Bronchial epithelial cell (primary cell): Measurements from ENCODE around the gene CTDSPL. TPM values are rescaled to one million over a fixed set of nuclear protein-coding genes. Genes with fewer than 3 reads are reported as not detected.

Experiments
- DNase-seq: peaks from one replicate; pipeline ENCODE4 v3.0.0-alpha.2; 2010; ENCODE audit warnings: low read depth
- FAIRE-seq: peaks from 2 replicates; lab custom pipeline; 2011; peaks lifted over from hg19 to GRCh38; lab: Jason Lieb, UNC
- H3K27me3 ChIP-seq: 2 replicates; pipeline ENCODE4 v1.5.1; 2011; ENCODE audit warnings: low read length; ENCODE audit not compliant: control insufficient read depth, insufficient read depth
- H3K36me3 ChIP-seq: 2 replicates; pipeline ENCODE4 v1.5.1; 2011; ENCODE audit warnings: low read length; ENCODE audit not compliant: control insufficient read depth, insufficient read depth
- H3K4me3 ChIP-seq: 2 replicates; pipeline ENCODE4 v1.5.1; 2011; ENCODE audit warnings: mild to moderate bottlenecking, low read depth, low read length, control low read depth
- total RNA-seq: library from RNA; depleted of rRNA; stranded (reverse); fragments of >200 nt; gene quantifications from 2 replicates; pipeline ENCODE4 v1.2.1, GENCODE V29; 2014
- TF ChIP-seq, protein P1 (sequence below): IDR thresholded peaks from 2 replicates; pipeline ENCODE4 v1.5.1; 2011; ENCODE audit warnings: mild to moderate bottlenecking, moderate library complexity, low read length, control low read depth, inconsistent platforms; ENCODE audit not compliant: insufficient read depth, severe bottlenecking

Gene CTDSPL
- total RNA-seq, 1 donor from 2014 or later: 80.6 TPM

DNA sequence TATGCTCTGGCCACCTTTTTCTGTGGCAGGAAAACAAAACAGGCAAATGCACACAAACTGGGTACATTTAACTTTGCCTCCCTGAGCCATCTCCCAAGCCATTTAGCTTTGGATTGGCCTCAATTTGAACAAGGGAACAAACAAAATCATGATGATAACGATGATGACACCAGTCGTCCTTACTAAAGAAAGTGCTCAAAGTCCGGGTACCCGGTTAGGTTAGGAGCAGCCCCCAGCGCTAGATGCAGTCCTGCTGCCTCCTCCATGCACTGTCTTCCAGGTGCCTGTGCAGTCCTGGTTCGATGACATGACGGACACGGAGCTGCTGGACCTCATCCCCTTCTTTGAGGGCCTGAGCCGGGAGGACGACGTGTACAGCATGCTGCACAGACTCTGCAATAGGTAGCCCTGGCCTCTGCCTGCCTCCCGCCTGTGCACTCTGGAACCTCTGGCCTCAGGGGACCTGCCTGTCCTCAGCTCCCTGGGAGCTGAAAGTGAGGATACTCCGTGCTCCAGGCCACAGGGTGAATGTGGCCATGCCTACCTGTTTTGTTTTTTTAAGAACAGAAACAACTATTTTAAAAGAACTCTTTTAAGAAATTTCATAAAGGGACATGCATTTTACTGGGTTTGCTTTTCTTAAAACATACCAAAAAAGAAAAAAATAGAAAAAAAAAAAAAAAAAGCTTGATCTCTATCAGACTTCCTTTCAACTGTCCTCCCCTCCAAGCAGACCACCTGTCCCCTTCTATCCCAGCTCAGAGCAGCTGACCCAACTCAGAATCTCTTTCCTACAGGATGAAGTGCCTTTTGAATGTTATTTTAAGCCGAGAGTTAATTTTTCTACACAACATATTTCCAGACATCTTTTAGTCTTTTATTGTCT, 119.0 kb downstream of the CTDSPL start:
- FAIRE-seq (no peak), DNase-seq (no peak)
- TF ChIP-seq, protein P1, sequence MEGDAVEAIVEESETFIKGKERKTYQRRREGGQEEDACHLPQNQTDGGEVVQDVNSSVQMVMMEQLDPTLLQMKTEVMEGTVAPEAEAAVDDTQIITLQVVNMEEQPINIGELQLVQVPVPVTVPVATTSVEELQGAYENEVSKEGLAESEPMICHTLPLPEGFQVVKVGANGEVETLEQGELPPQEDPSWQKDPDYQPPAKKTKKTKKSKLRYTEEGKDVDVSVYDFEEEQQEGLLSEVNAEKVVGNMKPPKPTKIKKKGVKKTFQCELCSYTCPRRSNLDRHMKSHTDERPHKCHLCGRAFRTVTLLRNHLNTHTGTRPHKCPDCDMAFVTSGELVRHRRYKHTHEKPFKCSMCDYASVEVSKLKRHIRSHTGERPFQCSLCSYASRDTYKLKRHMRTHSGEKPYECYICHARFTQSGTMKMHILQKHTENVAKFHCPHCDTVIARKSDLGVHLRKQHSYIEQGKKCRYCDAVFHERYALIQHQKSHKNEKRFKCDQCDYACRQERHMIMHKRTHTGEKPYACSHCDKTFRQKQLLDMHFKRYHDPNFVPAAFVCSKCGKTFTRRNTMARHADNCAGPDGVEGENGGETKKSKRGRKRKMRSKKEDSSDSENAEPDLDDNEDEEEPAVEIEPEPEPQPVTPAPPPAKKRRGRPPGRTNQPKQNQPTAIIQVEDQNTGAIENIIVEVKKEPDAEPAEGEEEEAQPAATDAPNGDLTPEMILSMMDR: no peak
- H3K27me3 ChIP-seq: no peaks in the 10 kb centered on the region
- no peak overlapping the region for H3K4me3 ChIP-seq
- peaks cover 10% of the 10 kb centered on the region for H3K36me3 ChIP-seq

DNA sequence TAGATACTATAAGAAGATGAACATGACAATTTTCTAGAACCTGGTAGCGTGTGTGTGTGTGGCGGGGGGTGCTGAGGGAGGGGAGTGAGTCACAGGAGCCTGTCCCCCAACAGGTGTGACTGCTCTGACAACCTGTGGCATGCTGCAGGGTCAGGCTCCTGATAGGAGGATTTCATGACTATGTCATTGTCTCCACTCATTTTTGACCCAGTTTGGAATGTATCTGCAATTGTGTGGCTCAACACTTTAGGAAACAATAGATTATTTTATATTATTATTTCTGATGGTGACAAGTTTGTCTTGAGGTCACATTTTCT, 119.6 kb downstream of the CTDSPL start:
- Histone ChIP-seq H3K36me3 (peaks cover 7% of the 10 kb centered on the region), H3K4me3 (no peak overlapping the region), H3K27me3 (no peaks in the 10 kb centered on the region)
- TF ChIP-seq, protein P1: no peak
- FAIRE-seq (no peak), DNase-seq (no peak)

DNA sequence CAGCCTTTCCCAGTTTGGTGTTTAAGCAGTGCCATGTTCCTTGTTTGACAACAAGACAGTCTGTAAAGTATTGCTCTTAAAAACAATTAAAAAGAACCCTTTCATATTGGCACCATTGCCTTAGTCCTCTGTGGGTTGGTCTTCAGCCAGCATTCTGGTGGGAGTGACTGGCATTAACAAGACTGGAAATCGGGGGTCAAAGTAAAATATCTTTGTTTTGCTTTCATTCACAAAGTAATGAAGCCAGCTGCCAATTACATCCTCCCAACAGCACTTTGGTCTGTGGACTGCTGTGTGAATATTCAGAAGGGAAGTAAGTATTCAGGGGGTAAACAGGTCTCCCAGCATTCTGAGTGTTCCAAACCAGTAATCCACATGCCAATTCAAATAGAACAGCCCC, 120.7 kb downstream of the CTDSPL start:
- Histone ChIP-seq H3K36me3 (peaks cover 4% of the 10 kb centered on the region), H3K27me3 (no peaks in the 10 kb centered on the region), H3K4me3 (no peak overlapping the region)
- FAIRE-seq (no peak), DNase-seq (no peak)
- TF ChIP-seq, protein P1: no peak

DNA sequence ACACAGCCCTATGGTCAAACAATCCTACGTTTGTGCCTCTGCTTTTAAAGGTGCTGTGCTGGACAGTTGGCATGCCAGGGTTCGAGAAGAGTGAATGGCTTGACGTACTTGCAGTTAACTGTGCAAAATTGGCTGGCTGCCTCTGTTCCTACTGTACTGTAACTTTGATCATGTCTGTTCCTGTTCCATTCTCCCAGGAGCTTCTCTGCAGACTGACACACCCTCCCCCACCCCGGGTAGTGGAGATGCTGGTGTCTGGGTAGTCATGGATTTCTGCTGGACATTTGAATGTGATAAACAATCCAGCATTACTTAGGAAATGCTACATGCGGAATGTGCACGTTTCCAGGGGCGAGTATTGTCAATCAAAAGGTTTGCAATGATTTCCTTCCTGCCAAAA, 122.4 kb downstream of the CTDSPL start:
- TF ChIP-seq, protein P1: no peak
- H3K36me3 ChIP-seq: peaks cover 4% of the 10 kb centered on the region
- FAIRE-seq (peak; percentile 99), DNase-seq (peak; percentile 79)
- H3K27me3 ChIP-seq: no peaks in the 10 kb centered on the region
- H3K4me3 ChIP-seq: no peak overlapping the region

DNA sequence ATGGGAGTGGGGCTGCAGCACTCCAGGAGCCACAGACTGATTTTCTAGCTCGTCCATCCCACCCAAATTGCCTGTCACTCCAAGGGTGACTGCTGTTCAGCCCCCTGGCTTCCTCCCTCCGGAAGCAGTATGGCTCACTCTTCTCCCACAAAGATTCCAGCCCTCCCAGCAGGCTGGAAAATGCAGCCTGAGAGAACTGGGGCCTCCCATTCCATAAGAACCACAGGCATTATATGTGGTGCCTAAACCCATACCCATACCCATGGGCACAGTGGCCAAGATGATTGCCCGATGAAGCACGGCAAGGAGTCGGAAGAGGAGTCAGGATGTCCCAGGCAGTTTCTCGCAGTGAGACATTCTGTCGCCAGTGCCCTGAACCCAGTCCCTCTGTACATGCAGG, 122.9 kb downstream of the CTDSPL start:
- Histone ChIP-seq H3K36me3 (peaks cover 4% of the 10 kb centered on the region), H3K4me3 (no peak overlapping the region), H3K27me3 (no peaks in the 10 kb centered on the region)
- no peak for DNase-seq
- TF ChIP-seq, protein P1: no peak
- FAIRE-seq: no peak
